ENCODE data around the gene SLC23A2. TPM values are rescaled to one million over a fixed set of nuclear protein-coding genes. Genes with fewer than 3 reads are reported as not detected.

The SLC23A2 gene
- total RNA-seq, 2 experiments from 2014 or later = 14.3 to 25.7 TPM

DNA sequence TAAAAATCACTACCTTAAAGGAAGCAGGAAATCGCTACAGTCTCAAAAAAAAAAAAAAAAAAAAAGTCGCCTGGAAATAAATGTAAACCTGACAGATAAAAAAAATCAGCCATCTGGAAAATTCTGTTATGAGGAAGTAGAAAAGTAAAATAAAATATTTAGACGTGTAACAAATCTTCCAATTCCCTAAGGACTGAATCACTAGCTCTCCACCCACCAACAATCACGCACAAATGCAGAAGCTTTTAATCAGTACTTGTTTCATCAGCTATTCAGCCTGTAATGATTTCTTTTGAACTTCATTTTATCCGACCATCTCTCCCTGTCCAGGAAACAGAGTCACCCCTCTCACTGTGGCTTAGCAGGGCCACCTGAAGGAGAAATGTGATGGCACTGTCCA is 59.0 kb downstream of the SLC23A2 start:
- Histone ChIP-seq H3K4me3 (ENCODE audit: low read depth, low read length, poor library complexity, severe bottlenecking) (peak overlapping the region; percentile 34), H3K27ac (ENCODE audit: low read depth, low read length, poor library complexity, severe bottlenecking) (peak overlapping the region; percentile 38), H3K36me3 (ENCODE audit: insufficient read depth, low read length) (no peaks in the 10 kb centered on the region; the same call in 1 of the 2 replicates), H3K9me2 (ENCODE audit: insufficient read depth, low read length) (no peaks in the 10 kb centered on the region), H3K4me1 (ENCODE audit: insufficient read depth, low read length, poor library complexity, severe bottlenecking) (peaks cover 25% of the 10 kb centered on the region), H2AFZ (ENCODE audit: low read length) (peak overlapping the region; percentile 24; the same call in 1 of the 2 replicates), H4K20me1 (ENCODE audit: insufficient read depth, low read length) (no peaks in the 10 kb centered on the region), H3K4me2 (ENCODE audit: low read length) (peak overlapping the region; percentile 65), H3K9me3 (ENCODE audit: low read length) (no peaks in the 10 kb centered on the region), H3K79me2 (ENCODE audit: insufficient read depth, low read depth, low read length) (peaks cover 11% of the 10 kb centered on the region; the same call in 1 of the 2 replicates)
- peak; percentile 32 for DNase-seq (ENCODE audit: low spot score)
- CTCF ChIA-PET (ENCODE audit: unreplicated experiment) = interaction anchor here (0.5 kb wide), 1 partner anchor 92 kb away, joined by 4 read pairs; no protein-coding TSS in a partner anchor
- TF ChIP-seq CTCF (conservative IDR thresholded peaks at IDR 0.05; ENCODE audit: low read length) (no peak; the same call in 1 of the 2 replicates), EZH2phosphoT487 (IDR thresholded peaks at IDR 0.05; ENCODE audit: borderline replicate concordance, low read depth, low read length) (no peak)
- POLR2A ChIA-PET = interaction anchor here (0.6 to 1.2 kb wide), 14 partner anchors 8 to 1538 kb away, joined by 3 to 6 read pairs (median 3); no protein-coding TSS in a partner anchor
- no TSS peak for BruUV-seq (replicated peaks)
- intact Hi-C loops (cut with micrococcal nuclease; ENCODE audit: unreplicated experiment) = no loop called here

DNA sequence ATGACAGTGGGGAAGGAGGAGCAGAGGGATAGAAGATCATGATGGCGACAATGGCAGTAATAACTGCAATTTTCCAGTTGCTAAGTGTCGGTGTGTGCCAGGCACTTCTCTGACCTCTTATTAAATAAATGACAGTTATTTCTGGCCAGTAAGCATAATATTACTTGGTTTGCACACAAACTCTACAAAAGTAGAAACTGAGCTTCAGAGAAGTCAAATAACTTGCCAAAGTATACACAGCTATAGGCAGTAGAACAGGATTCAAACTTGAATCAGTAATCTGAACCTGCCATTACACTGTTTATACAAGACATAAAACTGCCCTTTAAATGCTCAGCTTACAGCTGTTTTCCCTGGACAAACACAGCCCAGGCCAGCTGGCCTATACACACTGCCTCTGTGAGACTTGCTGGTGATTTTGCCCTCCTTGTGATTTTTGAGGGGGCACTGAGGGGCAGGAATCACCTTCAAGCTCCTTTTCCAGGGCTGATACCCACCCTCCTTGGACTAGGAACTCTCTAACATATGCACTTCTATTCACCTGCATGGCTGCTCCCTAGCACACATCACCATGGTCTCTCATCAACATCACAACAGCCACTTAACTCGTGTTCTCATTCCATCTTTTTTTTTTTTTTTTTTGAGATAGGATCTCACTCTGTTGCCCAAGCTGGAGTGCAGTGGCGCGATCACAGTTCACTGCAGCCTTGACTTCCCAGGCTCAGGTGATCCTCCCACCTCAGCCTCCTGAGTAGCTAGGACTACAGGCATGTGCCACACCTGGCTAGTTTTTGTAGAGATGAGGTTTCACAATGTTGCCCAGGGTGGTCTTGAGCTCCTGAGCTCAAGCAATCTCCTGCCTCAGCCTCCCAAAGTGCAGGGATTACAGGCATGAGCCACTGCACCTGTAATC is 63.6 kb downstream of the SLC23A2 start:
- H3K9me2 ChIP-seq (ENCODE audit: insufficient read depth, low read length) = no peaks in the 10 kb centered on the region
- ChIA-PET CTCF (ENCODE audit: unreplicated experiment) (no interaction called here), POLR2A (no interaction called here)
- no TSS peak for BruUV-seq (replicated peaks)
- no peak overlapping the region for H2AFZ ChIP-seq (ENCODE audit: low read length)
- H4K20me1 ChIP-seq (ENCODE audit: insufficient read depth, low read length) = no peaks in the 10 kb centered on the region
- no peak overlapping the region for H3K4me3 ChIP-seq (ENCODE audit: low read depth, low read length, poor library complexity, severe bottlenecking)
- no peak overlapping the region for H3K4me2 ChIP-seq (ENCODE audit: low read length)
- intact Hi-C loops (cut with micrococcal nuclease; ENCODE audit: unreplicated experiment) = no loop called here
- H3K9me3 ChIP-seq (ENCODE audit: low read length) = no peaks in the 10 kb centered on the region
- no peak for DNase-seq (ENCODE audit: low spot score)
- H3K4me1 ChIP-seq (ENCODE audit: insufficient read depth, low read length, poor library complexity, severe bottlenecking) = peaks cover 15% of the 10 kb centered on the region
- 0 out of 2 replicates have a peak, but pooled peaks cover 4% of the 10 kb centered on the region for H3K36me3 ChIP-seq (ENCODE audit: insufficient read depth, low read length)
- H3K79me2 ChIP-seq (ENCODE audit: insufficient read depth, low read depth, low read length) = peaks cover 11% of the 10 kb centered on the region; the same call in 1 of the 2 replicates
- no peak for TF ChIP-seq CTCF (conservative IDR thresholded peaks at IDR 0.05; ENCODE audit: low read length)
- TF ChIP-seq EZH2phosphoT487 (IDR thresholded peaks at IDR 0.05; ENCODE audit: borderline replicate concordance, low read depth, low read length) = no peak
- H3K27ac ChIP-seq (ENCODE audit: low read depth, low read length, poor library complexity, severe bottlenecking) = no peak overlapping the region
